Measurements from ENCODE around the gene PCBP4. TPM values are rescaled to one million over a fixed set of nuclear protein-coding genes. Genes with fewer than 3 reads are reported as not detected.
"Not testable (repeated sequence)": the region's sequence is repeated elsewhere in the genome, so short reads cannot be mapped to it uniquely, and the experiment has no call there.

PCBP4 gene
- total RNA-seq, 2 experiments from 2014 or later = 21.4 to 27.2 TPM

DNA sequence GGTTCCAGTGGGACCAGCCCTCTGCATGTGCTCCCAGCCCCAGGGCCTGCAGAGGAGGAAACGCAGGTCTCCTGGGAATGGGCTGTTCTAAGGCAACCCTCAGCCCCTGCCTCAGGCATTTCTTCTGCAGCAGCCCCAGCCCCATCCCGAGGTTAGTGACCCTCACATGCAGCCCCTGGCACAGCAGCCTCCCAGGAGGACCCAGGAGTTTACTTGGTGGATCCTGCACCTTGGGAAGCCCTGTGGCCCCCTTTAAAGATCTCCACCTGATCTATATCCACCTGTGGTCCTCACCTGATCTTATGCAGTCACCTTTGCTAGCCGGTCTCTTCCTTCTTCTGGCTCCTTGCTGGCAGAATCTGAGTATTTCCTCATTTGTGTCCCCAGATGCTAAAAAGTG lies 38.3 kb downstream of the PCBP4 start:
- CTCF ChIA-PET = interaction anchor here (0.8 kb wide), 1 partner anchor 13 kb away, joined by 3 read pairs; the partner anchor contains the start of gene RRP9
- H3K27ac Mint-ChIP-seq; POLR2A ChIA-PET; H3K4me1 Mint-ChIP-seq; H3K9me3 Mint-ChIP-seq; H3K27me3 Mint-ChIP-seq; DNase-seq; H3K36me3 Mint-ChIP-seq (ENCODE audit: low read depth); H3K4me3 Mint-ChIP-seq: not testable (repeated sequence)

DNA sequence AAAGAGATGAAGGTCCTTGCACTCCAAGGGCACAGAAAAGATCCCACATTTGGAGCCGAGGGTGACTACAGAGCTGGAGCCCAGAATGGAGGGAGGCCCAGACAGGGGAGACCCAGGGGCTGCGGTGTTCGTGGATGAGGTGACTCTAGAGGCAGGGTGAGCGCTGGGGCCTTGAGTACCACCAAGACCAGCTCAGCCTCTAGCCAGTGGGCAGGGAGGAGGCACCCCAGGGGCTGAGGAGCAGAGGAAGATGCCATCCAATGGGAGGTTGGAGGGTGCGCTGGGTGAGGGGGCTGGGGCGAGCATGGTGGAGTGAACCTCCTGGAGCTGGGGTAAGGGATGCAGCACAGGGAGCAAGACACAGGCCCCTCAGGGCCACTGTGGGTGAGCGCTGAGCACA lies 38.8 kb downstream of the PCBP4 start:
- Mint-ChIP-seq H3K27me3 (peaks cover 2% of the 10 kb centered on the region), H3K36me3 (ENCODE audit: low read depth) (no peaks in the 10 kb centered on the region), H3K4me3 (no peak overlapping the region), H3K27ac (no peak overlapping the region), H3K9me3 (no peaks in the 10 kb centered on the region), H3K4me1 (no peaks in the 10 kb centered on the region)
- no peak for DNase-seq
- ChIA-PET CTCF (no interaction called here), POLR2A (no interaction called here)

DNA sequence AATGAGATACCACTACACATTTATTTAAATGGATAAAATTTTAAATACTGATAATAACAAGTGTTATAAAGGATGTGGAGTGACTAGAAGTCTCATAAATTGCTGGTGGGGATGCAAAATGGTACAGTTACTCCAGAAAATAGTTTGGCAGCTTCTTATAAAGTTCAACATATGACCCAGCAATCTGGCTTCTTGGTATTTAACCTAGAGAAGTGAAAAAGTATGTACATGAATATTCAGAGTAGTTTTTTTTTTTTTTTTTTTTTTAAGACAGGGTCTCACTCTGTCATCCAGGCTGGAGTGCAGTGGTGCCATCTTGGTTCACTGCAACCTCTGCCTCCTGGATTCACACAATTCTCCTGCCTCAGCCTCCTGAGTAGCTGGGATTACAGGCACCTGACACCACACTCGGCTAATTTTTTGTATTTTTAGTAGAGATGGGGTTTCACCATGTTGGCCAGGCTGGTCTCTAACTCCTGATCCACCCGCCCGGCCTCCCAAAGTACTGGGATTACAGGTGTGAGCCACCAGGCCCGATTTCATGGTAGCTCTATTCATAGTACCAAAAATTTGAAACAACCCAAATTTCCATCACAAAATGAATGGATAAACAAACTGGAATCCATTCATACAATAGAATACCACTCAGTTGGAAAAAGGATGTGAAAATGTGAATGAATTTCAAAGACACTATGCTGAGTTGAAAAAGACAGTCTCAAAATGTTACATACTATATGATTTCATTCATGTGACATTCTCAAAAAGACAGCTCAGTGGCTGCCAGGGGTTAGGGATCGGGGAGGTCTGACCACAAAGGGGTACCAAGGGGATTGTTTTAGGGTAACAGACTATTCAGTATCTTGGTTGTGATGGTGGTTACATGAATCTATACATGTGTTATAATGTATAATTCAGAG lies 39.9 kb downstream of the PCBP4 start:
- Mint-ChIP-seq H3K9me3 (no peaks in the 10 kb centered on the region), H3K4me1 (no peaks in the 10 kb centered on the region), H3K4me3 (no peak overlapping the region), H3K36me3 (ENCODE audit: low read depth) (no peaks in the 10 kb centered on the region), H3K27ac (no peak overlapping the region), H3K27me3 (peaks cover 2% of the 10 kb centered on the region)
- no peak for DNase-seq
- CTCF ChIA-PET = no interaction called here
- POLR2A ChIA-PET = no interaction called here

DNA sequence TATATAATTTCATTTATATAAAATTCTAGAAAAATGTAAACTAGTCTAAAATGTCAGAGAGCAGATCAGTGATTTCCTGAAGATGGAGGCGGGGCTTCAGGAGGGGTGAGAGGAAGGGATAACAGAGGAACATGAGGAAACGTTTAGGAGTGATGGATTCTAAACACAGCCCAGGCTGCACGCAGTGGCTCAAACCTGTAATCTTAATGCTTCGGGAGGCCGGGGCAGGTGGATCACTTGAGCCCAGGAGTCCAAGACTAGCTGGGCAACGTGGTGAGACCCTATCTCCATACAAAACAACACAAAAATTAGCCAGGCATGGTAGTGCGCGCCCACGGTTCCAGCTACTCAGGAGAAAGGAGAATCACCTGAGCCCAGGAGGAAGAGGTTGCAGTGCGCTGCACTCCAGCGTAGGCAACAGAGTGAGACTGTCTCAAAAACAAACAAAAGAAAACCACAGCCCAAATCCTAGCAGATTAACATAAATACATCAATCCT lies 46.1 kb downstream of the PCBP4 start:
- no peaks in the 10 kb centered on the region for H3K36me3 Mint-ChIP-seq (ENCODE audit: low read depth)
- no peaks in the 10 kb centered on the region for H3K9me3 Mint-ChIP-seq
- peaks cover 15% of the 10 kb centered on the region for H3K27me3 Mint-ChIP-seq
- H3K4me1 Mint-ChIP-seq = no peaks in the 10 kb centered on the region
- no peak overlapping the region for H3K4me3 Mint-ChIP-seq
- ChIA-PET POLR2A (no interaction called here), CTCF (interaction anchor here (0.5 kb wide), 1 partner anchor 52 kb away, joined by 3 read pairs; no protein-coding TSS in a partner anchor)
- no peak for DNase-seq
- H3K27ac Mint-ChIP-seq = no peak overlapping the region

DNA sequence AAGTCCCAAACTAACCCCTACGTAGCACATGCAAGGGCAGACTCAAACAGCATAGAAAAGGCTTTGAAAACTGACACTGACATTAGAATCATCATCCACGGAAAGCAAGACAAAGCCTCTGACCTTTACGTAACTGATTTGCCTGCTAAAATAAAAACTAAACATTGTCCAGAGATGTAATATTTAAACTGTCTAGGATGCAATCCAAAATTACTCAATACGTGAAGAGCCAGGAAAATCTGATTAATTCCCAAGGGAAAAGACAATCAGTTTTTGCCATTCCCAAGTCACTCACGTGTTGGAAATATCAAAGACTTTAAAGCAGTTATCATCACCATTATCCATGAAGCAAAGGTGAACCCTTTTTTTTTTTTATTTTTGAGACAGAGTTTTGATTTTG lies 50.8 kb downstream of the PCBP4 start:
- ChIA-PET POLR2A (no interaction called here), CTCF (no interaction called here)
- no peaks in the 10 kb centered on the region for H3K4me1 Mint-ChIP-seq
- H3K9me3 Mint-ChIP-seq = no peaks in the 10 kb centered on the region
- no peak overlapping the region for H3K4me3 Mint-ChIP-seq
- no peak overlapping the region for H3K27ac Mint-ChIP-seq
- peaks cover 13% of the 10 kb centered on the region for H3K27me3 Mint-ChIP-seq
- no peak for DNase-seq
- H3K36me3 Mint-ChIP-seq (ENCODE audit: low read depth) = no peaks in the 10 kb centered on the region

DNA sequence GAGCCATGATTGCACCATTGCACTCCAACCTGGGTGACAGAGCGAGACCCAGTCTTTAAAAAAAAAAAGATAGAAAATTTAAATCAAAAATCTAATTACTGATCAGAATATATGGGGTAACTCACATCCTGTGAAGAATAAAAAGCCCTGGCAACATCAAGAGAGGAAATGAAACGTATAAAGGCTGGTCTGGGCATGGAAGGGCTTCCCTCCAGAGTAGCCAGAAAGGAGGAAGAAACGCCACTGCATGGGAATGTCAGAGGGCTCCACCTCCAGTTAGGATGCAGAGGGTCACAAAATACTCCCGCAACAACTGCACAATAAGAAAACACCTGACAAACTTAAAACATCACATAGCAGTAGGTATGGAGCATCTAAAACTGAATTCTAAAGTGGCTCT lies 59.2 kb downstream of the PCBP4 start:
- Mint-ChIP-seq H3K36me3 (ENCODE audit: low read depth) (no peaks in the 10 kb centered on the region), H3K27me3 (peaks cover 8% of the 10 kb centered on the region), H3K4me3 (no peak overlapping the region), H3K27ac (no peak overlapping the region), H3K9me3 (peaks cover 15% of the 10 kb centered on the region), H3K4me1 (no peaks in the 10 kb centered on the region)
- DNase-seq = no peak
- ChIA-PET CTCF (interaction anchor here (0.6 kb wide), 1 partner anchor 816 kb away, joined by 3 read pairs; no protein-coding TSS in a partner anchor), POLR2A (no interaction called here)

Other genes with a start within 250 kb of the PCBP4 start
- not detected for gene IQCF6, start 188.2 kb downstream of the PCBP4 start, total RNA-seq
- not detected for gene IQCF2, start 105.8 kb downstream of the PCBP4 start, total RNA-seq
- gene IQCF5, start 91.9 kb downstream of the PCBP4 start, total RNA-seq = not detected
- not detected for gene IQCF1, start 64.1 kb downstream of the PCBP4 start, total RNA-seq
- 10 to 100 TPM; 24.3 to 25.1 TPM for gene RRP9, start 25.6 kb downstream of the PCBP4 start, total RNA-seq
- gene PARP3, start 25.1 kb downstream of the PCBP4 start, total RNA-seq = 10 to 100 TPM; 22.1 to 22.9 TPM
- gene GPR62, start 12.1 kb downstream of the PCBP4 start, total RNA-seq = not detected
- 10 to 100 TPM; 47.8 to 51.4 TPM for gene ABHD14B, start 6.6 kb upstream of the PCBP4 start, total RNA-seq
- gene ABHD14A, start 7.6 kb upstream of the PCBP4 start, total RNA-seq = 10 to 100 TPM; 11.5 to 16.7 TPM
- 10 to 100 TPM; 16.5 to 19.4 TPM for gene ACY1, start 16.1 kb upstream of the PCBP4 start, total RNA-seq
- gene RPL29, start 28.4 kb upstream of the PCBP4 start, total RNA-seq = 1,000 to 10,000 TPM; 1,423 to 1,425 TPM
- gene DUSP7, start 89.1 kb upstream of the PCBP4 start, total RNA-seq = 10 to 100 TPM; 38.3 to 42.0 TPM
- 10 to 100 TPM; 26.9 to 28.2 TPM for gene POC1A, start 187.0 kb upstream of the PCBP4 start, total RNA-seq
- 10 to 100 TPM; 47.5 to 58.4 TPM for gene ALAS1, start 230.7 kb upstream of the PCBP4 start, total RNA-seq

All from activated CD4-positive, alpha-beta T cell treated with anti-CD3 and anti-CD28 coated beads, Interleukin-2, amount 10 ng/mL, durations not matched to agents 7 days and 5 days (primary cell).